Subcutaneous adipose tissue (tissue), 4 donors: Measurements from ENCODE around the gene TP53RK. TPM values are rescaled to one million over a fixed set of nuclear protein-coding genes. Genes with fewer than 3 reads are reported as not detected.

Source experiments
- CTCF ChIP-seq: fragments of 450-650 bp; IDR thresholded peaks from one replicate; pipeline ENCODE4 v1.5.1; 2016; ENCODE audit warnings: low read depth, mild to moderate bottlenecking, control low read depth, antibody characterized with exemption, moderate library complexity
- total RNA-seq, 4 donors: library from RNA; depleted of rRNA; stranded (reverse); fragments of >200 nt; gene quantifications; one replicate each; pipeline ENCODE4 v1.1.0, GENCODE V29; 2016

Gene TP53RK
- total RNA-seq, 4 donors from 2014 or later: 9.5 to 20.1 (median 13.2) TPM

- no peak for TF ChIP-seq CTCF
Measured at GRCh38 chr20:46704714-46705377, 15.6 kb upstream of the TP53RK start.

- TF ChIP-seq CTCF: no peak
Measured at GRCh38 chr20:46703435-46703834, 14.2 kb upstream of the TP53RK start.

- no peak for TF ChIP-seq CTCF
Measured at GRCh38 chr20:46702447-46703203, 13.4 kb upstream of the TP53RK start.

- TF ChIP-seq CTCF: no peak
Measured at GRCh38 chr20:46701986-46702385, 12.7 kb upstream of the TP53RK start.

- TF ChIP-seq CTCF: no peak
Measured at GRCh38 chr20:46701556-46701955, 12.3 kb upstream of the TP53RK start.

- no peak for TF ChIP-seq CTCF
Measured at GRCh38 chr20:46701057-46701456, 11.8 kb upstream of the TP53RK start.

GRCh38 chr20:46700481-46700880 lies 11.2 kb upstream of the TP53RK start:
- no peak for TF ChIP-seq CTCF
